Keratinocyte (primary cell): ENCODE measurements around the gene SEC16B.

Experiments
- EZH2 ChIP-seq: IDR thresholded peaks from one replicate; pipeline ENCODE4 v1.6.1; 2012; ENCODE audit warnings: inconsistent platforms, mild to moderate bottlenecking, low read length, moderate library complexity
- TF ChIP-seq, protein P1 (sequence below), 3 experiments: IDR thresholded peaks in 1 of 3; conservative IDR thresholded peaks in 1 of 3; optimal IDR thresholded peaks in 1 of 3; 2 replicates in 2 of 3; 3 replicates in 1 of 3; pipeline versions ENCODE3 to v1.5.1; 2011; ENCODE audit warnings: low read length in 3 of 3, mild to moderate bottlenecking in 3 of 3, moderate library complexity in 2 of 3, control low read depth in 1 of 3, inconsistent platforms in 1 of 3; ENCODE audit not compliant: insufficient read depth in 2 of 3; ENCODE audit errors: extremely low read depth in 1 of 3

DNA sequence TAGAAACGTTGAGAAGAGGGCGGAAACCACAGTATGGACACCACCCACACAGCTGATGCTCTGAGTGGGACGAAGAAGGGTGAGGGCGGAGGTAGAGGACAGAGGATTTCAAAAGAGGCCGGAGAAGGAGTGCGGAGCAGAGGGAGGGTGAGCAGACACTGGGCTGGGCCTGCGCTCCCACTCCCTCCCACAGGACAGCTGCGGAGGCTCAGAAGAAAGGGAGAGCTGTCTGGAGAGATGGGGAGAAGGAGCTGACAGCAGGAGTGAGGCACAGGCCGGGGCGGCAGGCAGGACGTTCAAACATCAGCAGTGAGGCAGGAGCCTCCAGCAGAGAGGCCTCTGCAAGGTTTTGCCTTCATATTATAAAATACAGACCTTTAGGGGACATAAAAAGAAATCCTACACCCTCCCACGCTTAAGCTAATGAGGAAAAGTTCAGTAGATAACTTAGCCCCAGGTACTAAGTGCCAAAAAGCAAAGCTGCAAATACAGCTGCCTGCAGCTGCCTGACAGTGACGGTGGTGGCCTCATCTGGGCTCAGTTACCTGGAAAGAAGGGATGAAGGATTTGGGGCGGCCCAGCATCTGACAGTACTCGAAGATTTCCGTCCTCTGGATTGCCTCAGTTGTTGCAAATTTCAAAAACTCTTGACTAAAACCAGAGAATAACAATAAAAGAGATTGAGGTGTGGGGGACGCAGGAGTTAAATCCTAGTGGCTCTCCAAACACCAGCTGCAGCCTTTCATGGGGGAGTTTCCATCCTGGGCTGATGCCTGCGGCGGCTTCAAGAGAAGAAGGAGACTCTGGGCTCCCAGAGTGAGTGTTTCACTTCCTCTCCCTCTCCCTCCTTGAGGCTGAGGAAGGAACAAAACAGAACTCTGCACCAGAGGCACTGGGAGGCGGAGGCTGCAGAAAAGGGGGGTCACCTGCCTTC, 25.6 kb downstream of the SEC16B start:
- TF ChIP-seq, protein P1, sequence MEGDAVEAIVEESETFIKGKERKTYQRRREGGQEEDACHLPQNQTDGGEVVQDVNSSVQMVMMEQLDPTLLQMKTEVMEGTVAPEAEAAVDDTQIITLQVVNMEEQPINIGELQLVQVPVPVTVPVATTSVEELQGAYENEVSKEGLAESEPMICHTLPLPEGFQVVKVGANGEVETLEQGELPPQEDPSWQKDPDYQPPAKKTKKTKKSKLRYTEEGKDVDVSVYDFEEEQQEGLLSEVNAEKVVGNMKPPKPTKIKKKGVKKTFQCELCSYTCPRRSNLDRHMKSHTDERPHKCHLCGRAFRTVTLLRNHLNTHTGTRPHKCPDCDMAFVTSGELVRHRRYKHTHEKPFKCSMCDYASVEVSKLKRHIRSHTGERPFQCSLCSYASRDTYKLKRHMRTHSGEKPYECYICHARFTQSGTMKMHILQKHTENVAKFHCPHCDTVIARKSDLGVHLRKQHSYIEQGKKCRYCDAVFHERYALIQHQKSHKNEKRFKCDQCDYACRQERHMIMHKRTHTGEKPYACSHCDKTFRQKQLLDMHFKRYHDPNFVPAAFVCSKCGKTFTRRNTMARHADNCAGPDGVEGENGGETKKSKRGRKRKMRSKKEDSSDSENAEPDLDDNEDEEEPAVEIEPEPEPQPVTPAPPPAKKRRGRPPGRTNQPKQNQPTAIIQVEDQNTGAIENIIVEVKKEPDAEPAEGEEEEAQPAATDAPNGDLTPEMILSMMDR (optimal IDR thresholded peaks at IDR 0.05 in 1 of 3, IDR thresholded peaks at IDR 0.05 in 1 of 3, conservative IDR thresholded peaks at IDR 0.05 in 1 of 3; ENCODE audit: extremely low read depth in 1 of 3, insufficient read depth in 2 of 3, low read length in 3 of 3) = no peak
- TF ChIP-seq EZH2 = no peak
